IMR-90 (cell line): ENCODE data around the gene TGM5. TPM values are rescaled to one million over a fixed set of nuclear protein-coding genes. Genes with fewer than 3 reads are reported as not detected.

Experiments used
- ATAC-seq: fragments of 200-7000 bp; cut with Tn5 transposase; 2 replicates; pipeline ENCODE4 v1.9.1; 2020; ENCODE audit warnings: low read depth, mild to moderate bottlenecking, moderate library complexity
- BruUV-seq: library from RNA; stranded (reverse); fragments of 400-500 nt; replicated peaks from 2 replicates; lab custom pipeline; 2021; lab: Mats Ljungman, UMichigan
- CTCF ChIA-PET: fragments of 300-600 bp; formaldehyde crosslinking; extraction: SDS; loops from one replicate; lab custom pipeline; 2021; ENCODE audit warnings: antibody characterized with exemption; lab: Yijun Ruan, JAX
- POLR2A ChIA-PET: fragments of 300-600 bp; sonication (Branson Sonifier 250); formaldehyde crosslinking; loops from one replicate; lab custom pipeline; 2022; ENCODE audit warnings: antibody characterized with exemption; ENCODE audit not compliant: unreplicated experiment; lab: Charles Lee
- DNase-seq: peaks from one replicate; pipeline ENCODE4 v3.0.0; 2013
- H2AFZ ChIP-seq: replicated peaks from 2 replicates; pipeline ENCODE3; 2013; ENCODE audit warnings: low read length, mild to moderate bottlenecking; ENCODE audit not compliant: poor library complexity
- H2AK5ac ChIP-seq: 2 replicates; pipeline ENCODE4 v1.6.1; 2013; ENCODE audit warnings: low read depth, low read length, inconsistent platforms
- H2AK9ac ChIP-seq: replicated peaks from 2 replicates; pipeline ENCODE3; 2013; ENCODE audit warnings: mild to moderate bottlenecking, low read depth, low read length, moderate library complexity; ENCODE audit not compliant: poor library complexity
- H2BK120ac ChIP-seq: 2 replicates; pipeline ENCODE4 v1.6.1; 2013; ENCODE audit warnings: low read depth, low read length, inconsistent platforms
- H2BK15ac ChIP-seq: 3 replicates; pipeline ENCODE4 v1.6.1; 2013; ENCODE audit warnings: low read depth, low read length, inconsistent platforms
- H2BK20ac ChIP-seq: 2 replicates; pipeline ENCODE4 v1.6.1; 2013; ENCODE audit warnings: low read depth, mild to moderate bottlenecking, inconsistent platforms, low read length, moderate library complexity
- H2BK5ac ChIP-seq: 2 replicates; pipeline ENCODE4 v1.6.1; 2013; ENCODE audit warnings: mild to moderate bottlenecking, low read depth, low read length, inconsistent platforms; ENCODE audit not compliant: poor library complexity, severe bottlenecking
- H3K14ac ChIP-seq: replicated peaks from 2 replicates; pipeline ENCODE4 v1.6.1; 2013; ENCODE audit warnings: low read depth, low read length, inconsistent platforms
- H3K18ac ChIP-seq: 2 replicates; pipeline ENCODE4 v1.6.1; 2013; ENCODE audit warnings: low read depth, low read length, control low read depth
- H3K23ac ChIP-seq: 2 replicates; pipeline ENCODE4 v1.6.1; 2013; ENCODE audit warnings: low read depth, low read length, inconsistent platforms
- H3K27ac ChIP-seq: 2 replicates; pipeline ENCODE4 v1.5.1; 2013; ENCODE audit warnings: mild to moderate bottlenecking, control low read depth, low read length; ENCODE audit not compliant: insufficient read depth
- H3K27me3 ChIP-seq: 2 replicates; pipeline ENCODE4 v1.6.1; 2013; ENCODE audit warnings: low read length; ENCODE audit not compliant: control insufficient read depth, insufficient read depth
- H3K36me3 ChIP-seq: 2 replicates; pipeline ENCODE4 v1.6.1; 2013; ENCODE audit warnings: low read length, mixed read lengths; ENCODE audit not compliant: control insufficient read depth, insufficient read depth
- H3K4ac ChIP-seq: 2 replicates; pipeline ENCODE4 v1.6.1; 2013; ENCODE audit warnings: low read depth, low read length, inconsistent platforms
- H3K4me1 ChIP-seq: 2 replicates; pipeline ENCODE4 v1.6.1; 2013; ENCODE audit warnings: low read length, mixed read lengths; ENCODE audit not compliant: control insufficient read depth, insufficient read depth
- H3K4me2 ChIP-seq: 2 replicates; pipeline ENCODE4 v1.6.1; 2013; ENCODE audit warnings: low read depth, mild to moderate bottlenecking, control low read depth, low read length, moderate library complexity
- H3K4me3 ChIP-seq: 2 replicates; pipeline ENCODE4 v1.5.1; 2013; ENCODE audit warnings: low read depth, mild to moderate bottlenecking, control low read depth, low read length, moderate library complexity; ENCODE audit not compliant: insufficient read depth
- H3K56ac ChIP-seq: 2 replicates; pipeline ENCODE4 v1.6.1; 2013; ENCODE audit warnings: low read length, inconsistent platforms; ENCODE audit not compliant: insufficient read depth; ENCODE audit errors: extremely low read depth
- H3K79me1 ChIP-seq, 2 experiments: 2 replicates each; pipeline ENCODE4 v1.6.1; 2013; ENCODE audit warnings: low read length in 2 of 2, inconsistent platforms in 1 of 2, low read depth in 1 of 2
- H3K9ac ChIP-seq: 2 replicates; pipeline ENCODE4 v1.6.1; 2013; ENCODE audit warnings: low read depth, low read length, control low read depth
- H3K9me1 ChIP-seq: 2 replicates; pipeline ENCODE4 v1.6.1; 2013; ENCODE audit warnings: low read length, inconsistent platforms; ENCODE audit not compliant: insufficient read depth
- H3K9me3 ChIP-seq: 2 replicates; pipeline ENCODE4 v1.6.1; 2013; ENCODE audit warnings: low read length; ENCODE audit not compliant: control insufficient read depth, insufficient read depth
- H4K20me1 ChIP-seq: 2 replicates; pipeline ENCODE4 v1.6.1; 2013; ENCODE audit warnings: low read length, inconsistent platforms; ENCODE audit not compliant: insufficient read depth
- H4K5ac ChIP-seq: 2 replicates; pipeline ENCODE4 v1.6.1; 2013; ENCODE audit warnings: mild to moderate bottlenecking, low read depth, low read length, control low read depth
- H4K8ac ChIP-seq, 2 experiments: 2 replicates each; pipeline ENCODE4 v1.6.1; 2013; ENCODE audit warnings: low read depth in 2 of 2, low read length in 2 of 2, control low read depth in 1 of 2, inconsistent platforms in 1 of 2
- H4K91ac ChIP-seq: 2 replicates; pipeline ENCODE4 v1.6.1; 2013; ENCODE audit warnings: low read depth, low read length, inconsistent platforms; ENCODE audit not compliant: insufficient read depth
- CTCF ChIP-seq: conservative IDR thresholded peaks from 2 replicates; pipeline ENCODE4 v1.5.1; 2012; ENCODE audit warnings: mild to moderate bottlenecking, low read depth, low read length, improper control_type of control experiment
- MAZ ChIP-seq: IDR thresholded peaks from 2 replicates; pipeline ENCODE4 v1.6.1; 2012; ENCODE audit warnings: low read depth, mild to moderate bottlenecking, low read length, improper control_type of control experiment, moderate library complexity, borderline replicate concordance
- POLR2A ChIP-seq: IDR thresholded peaks from 2 replicates; pipeline ENCODE4 v1.6.1; 2012; ENCODE audit warnings: mild to moderate bottlenecking, low read depth, low read length
- WGBS, 2 experiments: methylation state at CpG; one replicate each; pipeline versions ENCODE4 v1.1.5 to v1.1.7; 2013; ENCODE audit warnings: missing lambda C conversion rate in 2 of 2; ENCODE audit not compliant: insufficient read length in 1 of 2; ENCODE audit errors: extremely low coverage in 2 of 2; 5-methylcytosine and 5-hydroxymethylcytosine counted together
- dilution Hi-C: fragments of 300-500 bp; cut with HindIII; formaldehyde crosslinking; loops from one replicate; pipeline ENCODE4 v1.14.3; 2018; ENCODE audit warnings: low sequenced_read_pairs; ENCODE audit not compliant: unreplicated experiment
- in situ Hi-C: fragments of 300-500 bp; cut with MboI; formaldehyde crosslinking; loops from 3 replicates; pipeline ENCODE4 v1.14.3; 2019; ENCODE audit warnings: low sequenced_read_pairs, inconsistent platforms, mixed read lengths
- intact Hi-C: fragments of 100-400 bp; cut with micrococcal nuclease; formaldehyde crosslinking; loops from 2 replicates; pipeline ENCODE4 v1.10.0; 2022
- polyA plus RNA-seq, 3 experiments: library from polyadenylated mRNA; depleted of rRNA; stranded (reverse); fragments of >200 nt; gene quantifications; 2 replicates each; pipeline ENCODE4 v1.2.3, GENCODE V29; 2012; ENCODE audit warnings: low replicate concordance in 1 of 3
- total RNA-seq: library from RNA; depleted of rRNA; stranded (reverse); fragments of >200 nt; gene quantifications from 2 replicates; pipeline ENCODE4 v1.2.3, GENCODE V29; 2012

The TGM5 gene
- total and polyA plus RNA-seq, 2 of the 4 experiments (the other 2 are of a cell fraction), result not detected

- DNase-seq (no peak), ATAC-seq (no peak)
- Histone ChIP-seq H3K4me2 (no peak overlapping the region), H4K8ac (no peak overlapping the region), H3K4ac (no peak overlapping the region), H4K91ac (no peak overlapping the region), H3K23ac (no peak overlapping the region), H3K9me3 (0 out of 2 replicates have a peak, but pooled peaks cover 2% of the 10 kb centered on the region), H3K9me1 (no peaks in the 10 kb centered on the region), H2AFZ (no peak overlapping the region), H2AK5ac (no peak overlapping the region), H3K27me3 (peaks cover 42% of the 10 kb centered on the region), H3K4me1 (no peaks in the 10 kb centered on the region; the same call in 1 of the 2 replicates), H3K56ac (no peak overlapping the region), H2BK20ac (no peak overlapping the region), H4K20me1 (no peaks in the 10 kb centered on the region), H2BK5ac (no peak overlapping the region), H3K27ac (no peak overlapping the region), H3K14ac (no peak overlapping the region), H4K5ac (no peak overlapping the region), H3K18ac (no peak overlapping the region), H3K9ac (no peak overlapping the region), H2BK15ac (no peak overlapping the region), H3K4me3 (no peak overlapping the region), H3K79me1 (no peaks in the 10 kb centered on the region), H3K36me3 (no peaks in the 10 kb centered on the region), H2BK120ac (no peak overlapping the region), H2AK9ac (no peak overlapping the region)
- 50% methylated on average over 1 of the region's 3 CpGs; no CpG with 5 or more reads in 1 of the 2 experiments for whole genome bisulfite sequencing, 2 experiments
- dilution Hi-C loops, result no loop called here
- BruUV-seq, result no TSS peak
- in situ Hi-C loops, result no loop called here
- intact Hi-C loops, result no loop called here
- TF ChIP-seq POLR2A, result no peak
- TF ChIP-seq MAZ, result no peak
- TF ChIP-seq CTCF, result no peak
- POLR2A ChIA-PET, result no interaction called here
- CTCF ChIA-PET, result interaction anchor here (0.7 to 1.1 kb wide), 2 partner anchors 87 to 95 kb away, joined by 3 to 7 read pairs; no protein-coding TSS in a partner anchor
Observed at GRCh38 chr15:43299411-43299810, 32.7 kb upstream of the TGM5 start.
